ENCODE results near the gene PALD1.
A peak's percentile ranks its signal among the peaks of the same experiment; 100 is the strongest.

Gene PALD1

GRCh38 chr10:70457759-70458305, 20.7 kb upstream of the PALD1 start:
- POLR2A ChIA-PET, result no interaction called here
- CTCF ChIA-PET, result interaction anchor here (0.8 kb wide), 1 partner anchor 91 kb away, joined by 3 read pairs; no protein-coding TSS in a partner anchor
- TF ChIP-seq CTCF (IDR thresholded peaks at IDR 0.05; ENCODE audit: control extremely low read depth, extremely low read depth, low read depth, missing control alignments), result no peak
- no peak for DNase-seq (ENCODE audit: extremely low spot score)

DNA sequence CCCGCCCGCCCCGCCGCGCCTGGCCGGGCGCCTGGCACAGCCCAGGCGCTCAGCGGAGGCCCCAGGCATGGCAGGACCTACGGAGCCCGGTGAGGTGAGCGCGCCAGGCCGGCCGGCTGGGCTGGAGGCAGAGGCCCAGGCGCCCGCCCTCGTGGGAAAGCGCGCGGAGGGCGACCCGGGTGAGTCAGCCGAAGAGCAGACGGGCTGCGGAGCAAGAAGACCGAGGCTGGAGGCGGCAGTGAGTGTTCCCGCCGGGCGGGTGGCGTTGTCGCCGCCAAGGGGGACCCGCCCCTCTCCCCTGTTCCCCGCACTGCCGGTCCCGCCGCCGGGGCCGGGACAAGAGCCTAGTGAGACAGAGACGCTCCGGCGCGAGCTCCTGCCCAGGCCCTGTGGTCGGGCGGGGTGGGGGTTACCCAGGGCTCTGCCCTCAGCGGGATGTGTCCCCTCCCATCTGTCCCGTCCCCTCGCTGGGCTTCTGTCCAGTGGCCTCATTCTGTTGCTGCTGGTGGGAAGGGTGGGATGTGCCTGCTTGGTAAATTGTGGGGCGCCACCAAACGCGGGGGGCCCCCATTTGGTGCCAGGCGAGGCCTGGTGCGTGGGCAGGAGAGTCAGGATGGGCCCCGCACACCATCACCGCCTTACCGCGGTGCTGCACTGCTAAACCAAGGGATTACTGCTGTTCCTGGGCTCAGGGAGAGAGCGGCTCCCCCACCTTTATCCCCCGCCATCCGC, 20.1 kb upstream of the PALD1 start:
- POLR2A ChIA-PET, result no interaction called here
- CTCF ChIA-PET, result interaction anchor here (0.8 to 6.0 kb wide), 2 partner anchors 18 to 91 kb away, joined by 3 to 42 read pairs; partner anchors contain the start of gene PALD1
- no peak for DNase-seq (ENCODE audit: extremely low spot score)
- TF ChIP-seq CTCF (IDR thresholded peaks at IDR 0.05; ENCODE audit: control extremely low read depth, extremely low read depth, low read depth, missing control alignments), result no peak

DNA sequence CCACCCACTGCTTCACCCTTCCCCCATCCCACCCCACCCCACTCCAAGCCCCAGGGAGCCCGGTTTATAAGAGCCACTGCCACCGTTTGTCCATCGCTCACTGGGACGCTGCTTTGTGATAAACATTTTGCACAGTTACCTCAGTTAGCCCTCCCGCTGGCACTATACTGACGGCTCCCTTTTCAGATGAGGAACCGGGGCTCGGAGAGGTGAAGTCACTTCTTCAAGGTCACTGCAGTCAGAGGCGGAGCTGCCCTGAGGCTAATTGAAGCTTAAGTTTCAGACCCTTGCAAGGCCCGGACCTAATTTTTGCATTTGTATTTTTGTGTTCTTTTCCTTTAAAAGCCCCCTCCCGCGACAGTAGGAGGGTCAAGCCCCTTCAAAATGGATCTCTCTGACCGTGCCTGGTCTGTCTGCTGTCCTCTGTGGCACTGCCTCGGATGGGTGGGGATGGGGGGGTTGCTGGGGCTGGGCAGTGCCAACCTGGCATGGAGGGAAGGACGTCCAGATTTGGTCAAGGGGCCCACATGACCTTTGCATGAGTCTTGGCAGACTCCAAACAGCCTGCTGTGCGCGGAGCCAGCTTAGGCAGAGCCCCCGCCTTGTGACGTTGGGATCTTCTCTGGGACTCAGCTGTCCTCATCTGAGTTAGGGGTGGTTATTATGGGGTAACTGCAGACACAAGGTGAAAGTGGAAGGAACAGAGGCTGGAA, 19.4 kb upstream of the PALD1 start:
- POLR2A ChIA-PET, result no interaction called here

GRCh38 chr10:70459774-70460490, 18.6 kb upstream of the PALD1 start:
- DNase-seq (ENCODE audit: extremely low spot score), result no peak
- ChIA-PET CTCF (interaction anchor here (1.3 to 6.0 kb wide), 9 partner anchors 7 to 95 kb away, joined by 4 to 59 read pairs (median 19); partner anchors contain the start of gene PALD1), POLR2A (no interaction called here)
- no peak for TF ChIP-seq CTCF (IDR thresholded peaks at IDR 0.05; ENCODE audit: control extremely low read depth, extremely low read depth, low read depth, missing control alignments)

More for the DNA sequence above, 19.4 kb upstream of the PALD1 start:
- CTCF ChIA-PET, result interaction anchor here (3.3 to 6.0 kb wide), 2 partner anchors 17 to 90 kb away, joined by 28 to 42 read pairs; partner anchors contain the start of gene PALD1
- no peak for TF ChIP-seq CTCF (IDR thresholded peaks at IDR 0.05; ENCODE audit: control extremely low read depth, extremely low read depth, low read depth, missing control alignments)
- no peak for DNase-seq (ENCODE audit: extremely low spot score)

GRCh38 chr10:70461397-70462348, 16.9 kb upstream of the PALD1 start:
- DNase-seq (ENCODE audit: extremely low spot score), result peak; percentile 81
- TF ChIP-seq CTCF (IDR thresholded peaks at IDR 0.05; ENCODE audit: control extremely low read depth, extremely low read depth, low read depth, missing control alignments), result peak; percentile 80

More at GRCh38 chr10:70461397-70462348, 16.9 kb upstream of the PALD1 start:
- POLR2A ChIA-PET, result no interaction called here
- CTCF ChIA-PET, result interaction anchor here (0.6 to 6.0 kb wide), 42 partner anchors 9 to 1150 kb away, joined by 3 to 59 read pairs (median 5); partner anchors contain the start of gene PALD1

All from GM10248 (cell line).